Measurements from ENCODE around the gene MUCL1.
"Not testable (repeated sequence)": the region's sequence is repeated elsewhere in the genome, so short reads cannot be mapped to it uniquely, and the experiment has no call there.

Gene MUCL1

GRCh38 chr12:54853933-54854538 lies at the start of gene MUCL1:
Gene MUCL1, plus strand, starts transcription at chr12:54854516. Its CDS starts 67 bp downstream, at chr12:54854583.
- DNase-seq = peak; percentile 79

GRCh38 chr12:54821676-54822075 lies 32.6 kb upstream of the MUCL1 start:
- no peak for DNase-seq

- DNase-seq = no peak
Observed at GRCh38 chr12:54824402-54824801, 29.9 kb upstream of the MUCL1 start.

- no peak for DNase-seq
Observed at GRCh38 chr12:54829511-54829910, 24.8 kb upstream of the MUCL1 start.

DNA sequence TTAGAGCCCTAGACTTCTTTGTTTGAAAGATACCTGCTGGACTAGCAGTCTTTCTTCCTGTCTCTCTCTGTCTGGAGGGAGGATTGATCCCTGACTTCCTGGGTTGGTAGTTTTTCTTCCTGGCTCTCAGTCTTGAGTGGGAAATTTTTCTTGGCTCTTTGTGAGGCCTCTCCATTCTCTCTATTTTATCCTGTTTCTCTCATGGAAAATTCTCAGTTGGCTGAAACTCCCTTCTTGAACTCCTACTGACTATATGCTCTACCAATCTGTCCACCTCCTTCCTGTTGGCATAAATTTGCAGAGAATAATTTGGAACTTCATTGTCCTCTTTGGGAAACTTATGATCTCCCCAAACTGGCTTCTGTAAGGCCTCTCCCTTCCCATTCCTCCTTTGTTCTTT lies 24.1 kb upstream of the MUCL1 start:
- no peak for DNase-seq

DNA sequence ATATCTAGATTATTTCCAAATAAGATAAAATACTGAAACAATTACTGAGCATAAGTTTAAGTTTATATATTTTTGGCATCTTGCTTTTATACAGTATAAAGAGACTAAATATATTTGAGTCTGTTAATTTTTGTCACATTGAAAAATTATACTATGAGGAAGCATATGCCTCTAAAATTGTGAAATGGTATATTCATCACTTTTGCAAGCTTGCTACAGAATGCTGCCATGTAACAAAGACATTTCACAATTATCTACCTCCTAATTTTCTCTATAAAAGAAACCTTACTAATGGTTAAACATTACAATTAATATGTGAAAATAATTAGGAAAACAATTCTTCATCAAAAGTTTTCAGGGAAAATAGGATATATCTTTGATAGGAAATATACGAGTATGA lies 22.7 kb upstream of the MUCL1 start:
- no peak for DNase-seq

DNA sequence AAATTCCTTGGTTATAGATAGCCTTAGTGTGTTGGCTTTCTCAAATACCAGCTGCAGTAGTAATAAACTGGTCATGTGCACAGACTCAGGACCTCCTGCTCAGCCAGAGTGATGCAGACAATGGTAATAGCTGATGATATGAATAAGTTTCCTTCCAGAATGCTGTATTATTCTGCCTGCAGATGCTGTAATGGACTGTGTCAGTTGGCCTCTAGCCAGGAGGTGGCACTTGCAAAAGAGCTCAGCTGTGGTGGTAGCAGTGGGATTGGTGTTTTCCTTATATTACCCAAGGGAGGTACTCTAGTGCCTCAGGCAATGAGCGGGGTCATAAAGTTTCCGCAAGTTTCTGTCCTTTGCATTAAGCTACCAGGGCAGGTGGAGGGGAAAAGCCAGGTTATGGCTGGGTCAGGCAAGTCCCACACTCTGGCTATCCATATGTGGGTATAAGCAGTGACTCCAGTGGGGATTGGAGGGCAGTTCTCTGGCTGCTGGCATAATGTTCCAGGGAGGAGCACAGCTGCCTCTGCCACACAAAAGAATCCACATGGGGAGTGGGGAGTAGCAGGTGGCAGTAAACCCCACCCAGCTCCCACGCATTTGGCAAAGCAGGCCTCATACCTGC lies 14.0 kb upstream of the MUCL1 start:
- no peak for DNase-seq

GRCh38 chr12:54857406-54857805 lies 3.1 kb downstream of the MUCL1 start:
- DNase-seq = no peak

DNA sequence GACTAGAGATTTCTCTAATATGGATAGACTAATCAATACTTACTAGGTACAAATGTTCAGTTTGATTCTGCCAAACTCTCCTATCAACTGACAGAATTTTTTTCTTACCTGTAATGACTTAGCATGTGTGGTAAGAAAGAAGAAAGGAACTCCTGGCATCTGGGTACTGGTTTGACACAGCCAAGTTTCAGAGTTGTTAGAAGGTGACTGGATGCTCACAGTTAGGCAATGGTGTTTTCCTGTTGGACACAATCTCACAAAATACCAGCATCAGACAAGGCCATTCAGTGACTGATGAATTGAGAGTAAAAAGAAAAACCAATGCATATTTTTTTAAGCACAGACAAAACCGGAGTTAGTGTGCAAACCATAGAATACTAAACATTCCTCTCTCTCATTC lies 4.2 kb downstream of the MUCL1 start:
- no peak for DNase-seq

GRCh38 chr12:54859502-54859901 lies 5.2 kb downstream of the MUCL1 start:
- DNase-seq = no peak

DNA sequence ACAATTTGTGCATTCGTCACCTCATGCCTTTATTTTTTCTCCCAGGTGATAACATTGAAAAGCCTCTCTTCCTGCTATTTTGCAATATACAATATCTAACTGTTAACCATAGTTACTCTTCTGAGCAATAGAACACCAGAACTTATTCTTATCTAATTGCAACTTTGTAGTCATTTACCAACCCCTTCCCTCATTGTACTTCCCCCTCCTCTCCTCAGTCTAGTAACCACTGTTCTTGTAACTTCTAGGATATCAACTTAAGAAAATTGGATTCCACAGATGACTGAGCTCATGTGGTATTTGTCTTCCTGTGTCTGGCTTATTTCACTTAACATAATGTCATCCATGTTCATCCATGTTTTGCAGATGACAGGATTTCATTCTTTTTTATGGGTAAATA lies 7.6 kb downstream of the MUCL1 start:
- no peak for DNase-seq

GRCh38 chr12:54863948-54864618 lies 9.8 kb downstream of the MUCL1 start:
- no peak for DNase-seq

- no peak for DNase-seq
Observed at GRCh38 chr12:54865683-54866324, 11.5 kb downstream of the MUCL1 start.

DNA sequence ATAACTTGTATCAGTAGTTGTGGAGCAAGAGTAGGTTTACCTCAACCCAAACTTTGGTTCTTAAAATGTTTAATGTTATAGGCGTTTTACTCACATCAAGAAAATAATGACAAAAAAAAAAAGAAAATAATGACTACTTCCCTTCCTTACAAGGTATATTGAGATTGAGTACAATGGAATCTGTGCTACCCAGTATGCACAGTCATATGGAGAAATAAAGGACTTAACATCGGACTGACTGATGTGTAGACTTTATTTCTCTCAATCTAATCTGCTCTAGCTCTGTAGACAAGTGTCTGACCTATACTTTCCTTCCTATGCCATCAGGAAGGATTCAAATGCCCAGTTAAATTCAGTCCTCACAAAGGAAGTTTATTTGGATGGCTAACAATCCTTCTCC lies 14.4 kb downstream of the MUCL1 start:
- DNase-seq = no peak

DNA sequence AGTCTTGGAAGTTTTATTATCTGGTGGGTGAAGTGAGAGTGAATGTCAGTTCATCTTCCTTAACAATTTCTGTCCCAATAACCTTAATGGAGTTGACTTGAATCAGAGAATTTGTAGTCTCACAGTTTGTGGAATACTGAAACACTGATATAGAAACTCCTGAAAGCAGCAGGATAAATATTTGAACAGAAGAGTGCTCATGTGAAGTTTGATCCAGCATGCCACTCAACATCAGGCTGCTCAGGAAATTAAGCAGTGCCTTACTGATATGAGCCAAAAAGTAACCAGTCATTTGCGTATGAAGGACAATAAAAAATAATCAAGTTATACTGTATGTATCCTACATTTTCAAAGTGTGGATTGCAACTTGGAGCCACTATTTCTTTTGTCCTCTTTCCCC lies 15.7 kb downstream of the MUCL1 start:
- no peak for DNase-seq

- no peak for DNase-seq
Observed at GRCh38 chr12:54870617-54871016, 16.3 kb downstream of the MUCL1 start.

- DNase-seq = no peak
Observed at GRCh38 chr12:54879150-54879549, 24.8 kb downstream of the MUCL1 start.

DNA sequence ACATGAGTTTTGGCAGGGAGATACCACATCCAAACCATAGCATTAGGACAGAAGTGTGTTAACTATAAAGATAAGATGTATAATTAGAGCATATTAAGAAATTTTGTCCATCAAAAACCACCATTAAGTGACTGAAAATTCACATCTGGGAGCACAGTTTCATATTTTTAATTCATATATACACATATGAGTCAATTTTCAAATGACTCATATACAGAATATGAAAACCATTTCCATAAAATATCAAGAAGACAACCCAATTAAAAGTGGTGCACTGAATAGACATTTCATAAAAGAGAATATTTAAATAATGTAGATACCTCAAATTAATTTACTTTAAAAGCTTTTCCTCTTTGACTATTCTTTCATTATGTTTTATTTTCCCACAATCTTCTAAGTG lies 25.3 kb downstream of the MUCL1 start:
- no peak for DNase-seq

- DNase-seq = no peak
Observed at GRCh38 chr12:54882079-54882478, 27.8 kb downstream of the MUCL1 start.

DNA sequence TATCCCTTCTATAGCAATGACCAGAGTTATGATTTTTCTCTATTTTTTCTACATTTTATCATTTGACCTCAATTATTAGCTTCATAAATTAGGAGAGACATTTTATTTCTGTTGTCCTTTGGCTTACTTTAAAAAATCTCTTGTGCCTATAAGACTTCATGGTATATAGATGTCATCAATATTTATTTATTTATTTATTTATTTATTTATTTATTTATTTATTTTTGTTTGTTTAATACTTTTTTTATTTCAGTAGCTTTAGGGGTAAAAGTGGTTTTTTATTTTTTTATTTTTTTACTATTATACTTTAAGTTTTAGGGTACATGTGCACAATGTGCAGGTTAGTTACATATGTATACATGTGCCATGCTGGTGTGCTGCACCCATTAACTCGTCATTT lies 28.3 kb downstream of the MUCL1 start:
- not testable (repeated sequence) for DNase-seq

- not testable (repeated sequence) for DNase-seq
Observed at GRCh38 chr12:54888428-54888827, 34.1 kb downstream of the MUCL1 start.

DNA sequence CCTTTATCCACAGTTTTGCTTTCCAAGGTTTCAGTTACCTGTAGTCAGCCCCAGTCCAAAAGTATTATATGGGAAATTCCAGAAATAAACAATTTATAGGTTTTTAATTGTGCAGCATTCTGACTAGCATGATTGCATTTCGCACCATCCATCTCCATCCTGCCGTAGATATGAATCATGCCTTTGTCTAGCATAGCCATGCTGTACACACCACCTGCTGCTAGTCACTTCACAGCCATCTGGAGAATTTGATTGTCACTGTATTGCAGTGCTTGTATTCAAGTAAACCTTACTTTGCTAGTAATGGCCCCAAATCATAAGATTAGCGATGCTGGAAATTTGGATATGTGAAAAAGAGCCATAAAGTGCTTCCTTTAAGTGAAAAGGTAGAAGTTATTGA lies 36.0 kb downstream of the MUCL1 start:
- DNase-seq = peak; percentile 77

DNA sequence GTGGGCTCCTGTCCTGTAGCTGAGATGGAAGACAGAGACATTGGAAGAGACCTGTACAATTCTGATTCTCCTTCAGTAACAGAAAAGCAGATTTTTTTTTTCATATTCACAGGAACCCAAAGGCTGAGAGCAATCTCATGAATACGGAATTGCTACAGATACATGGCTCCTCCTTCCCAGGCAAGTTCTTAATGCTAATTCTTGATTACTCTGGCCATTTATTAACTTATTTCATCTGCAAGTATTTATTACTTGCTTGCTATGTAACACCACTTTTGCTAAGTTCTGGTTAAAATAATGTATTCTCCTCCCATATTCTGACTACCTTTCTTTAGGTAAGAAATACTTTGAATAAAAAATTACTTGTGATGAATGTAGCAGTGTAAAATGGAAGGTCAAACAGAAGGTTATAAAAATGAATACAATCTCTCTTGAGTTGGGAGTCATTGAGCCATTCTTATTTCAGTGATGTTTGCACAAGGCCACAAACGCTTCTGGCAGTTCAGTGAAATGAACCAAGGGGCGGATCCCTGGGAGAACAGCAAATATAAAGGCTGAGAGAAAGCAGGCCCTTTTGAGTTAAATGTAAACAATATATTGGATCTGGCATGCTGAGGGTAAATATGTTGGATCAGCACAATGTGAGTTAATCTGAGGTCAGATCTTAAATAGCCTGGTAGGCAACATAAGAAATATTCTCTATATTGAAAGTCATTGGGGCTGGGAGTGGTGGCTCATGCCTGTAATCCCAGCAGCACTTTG lies 37.6 kb downstream of the MUCL1 start:
- DNase-seq = peak; percentile 99
